Measurements from ENCODE around the gene VMP1. TPM values are rescaled to one million over a fixed set of nuclear protein-coding genes. Genes with fewer than 3 reads are reported as not detected.

The VMP1 gene
- total RNA-seq (2021), result 72.8 to 79.1 TPM (median 72.9 TPM) in 3 replicates
- Bru-seq, nascent RNA, result percentile 76 among the genes with signal in this experiment
- long read RNA-seq, experiment 1, full-length matches to known transcripts, result 231 of 272 reads
- long read RNA-seq, experiment 1, partial matches to known transcripts, result 14 of 272 reads
- long read RNA-seq, experiment 1, other reads (novel, unspliced or antisense), result 27 of 272 reads
- long read RNA-seq, experiment 2, full-length matches to known transcripts, result 49 of 83 reads
- long read RNA-seq, experiment 2, partial matches to known transcripts, result 22 of 83 reads
- long read RNA-seq, experiment 2, other reads (novel, unspliced or antisense), result 12 of 83 reads
- long read RNA-seq, experiment 3, full-length matches to known transcripts, result 315 of 395 reads
- long read RNA-seq, experiment 3, partial matches to known transcripts, result 24 of 395 reads
- long read RNA-seq, experiment 3, other reads (novel, unspliced or antisense), result 56 of 395 reads

GRCh38 chr17:59707149-59707970 is at the start of gene VMP1, which contains the start of gene PTRH2:
Gene VMP1 (plus strand): TSS chr17:59707654. CDS start chr17:59731447, 23,793 bp downstream.
Gene PTRH2 (minus strand): TSS chr17:59707430. CDS start chr17:59697978, 9,452 bp downstream.
- no peaks in the 10 kb centered on the region for H3K27me3 Mint-ChIP-seq (ENCODE audit: low read depth)
- peak; percentile 99 for ATAC-seq
- H3K4me3 Mint-ChIP-seq, result peak within 1 kb of the TSS; percentile 98
- peaks cover 30% of the 10 kb centered on the region for H3K4me1 Mint-ChIP-seq
- CTCF ChIA-PET, result interaction anchor here (0.8 to 2.1 kb wide), 6 partner anchors 46 to 378 kb away, joined by 3 to 12 read pairs (median 3); partner anchors contain the start of gene CLTC
- H3K27ac Mint-ChIP-seq, result peak within 1 kb of the TSS; percentile 98
- peak; percentile 98 for DNase-seq (ENCODE audit: low spot score)
- H3K9me3 Mint-ChIP-seq, result no peaks in the 10 kb centered on the region
- peaks cover 9% of the 10 kb centered on the region for H3K36me3 Mint-ChIP-seq
- POLR2A ChIA-PET, result interaction anchor here (0.7 to 1.9 kb wide), 8 partner anchors 14 to 554 kb away, joined by 3 to 10 read pairs (median 4); partner anchors contain the start of genes PRR11 and SKA2
- no peak for TF ChIP-seq TEAD4 (CRISPR knock-in tag; IDR thresholded peaks at IDR 0.05)
- TF ChIP-seq NR2C2 (CRISPR knock-in tag; IDR thresholded peaks at IDR 0.05), result peak; percentile 79
- peak; percentile 95 for TF ChIP-seq CREM (CRISPR knock-in tag; IDR thresholded peaks at IDR 0.05)
- TF ChIP-seq SP1 (CRISPR knock-in tag; conservative IDR thresholded peaks at IDR 0.05), result peak; percentile 70
- TF ChIP-seq FOXP1 (CRISPR knock-in tag; IDR thresholded peaks at IDR 0.05; ENCODE audit: borderline replicate concordance), result peak; percentile 11; the same call in 1 of the 2 replicates
- 0 out of 2 replicates have a peak, but pooled peaks have one; percentile 15 for TF ChIP-seq TEAD1 (CRISPR knock-in tag; IDR thresholded peaks at IDR 0.05)
- TF ChIP-seq OVOL2 (CRISPR knock-in tag; IDR thresholded peaks at IDR 0.05; ENCODE audit: borderline replicate concordance), result no peak
- 0 out of 2 replicates have a peak, but pooled peaks have one; percentile 15 for TF ChIP-seq MYBL2 (CRISPR knock-in tag; IDR thresholded peaks at IDR 0.05)
- no peak for TF ChIP-seq SOX15 (CRISPR knock-in tag; IDR thresholded peaks at IDR 0.05)
- TF ChIP-seq NFYB (CRISPR knock-in tag; conservative IDR thresholded peaks at IDR 0.05; ENCODE audit: low read depth), result no peak
- TF ChIP-seq FOXK1 (CRISPR knock-in tag; IDR thresholded peaks at IDR 0.05), result peak; percentile 75
- peak; percentile 79 for TF ChIP-seq GABPB1 (CRISPR knock-in tag; IDR thresholded peaks at IDR 0.05)
- peak; percentile 89 for TF ChIP-seq MAX (CRISPR knock-in tag; IDR thresholded peaks at IDR 0.05)
- TF ChIP-seq HMGXB4 (CRISPR knock-in tag; IDR thresholded peaks at IDR 0.05), result peak; percentile 68; the same call in 1 of the 2 replicates

GRCh38 chr17:59666235-59666634 is 41.2 kb upstream of the VMP1 start:
- H3K27me3 Mint-ChIP-seq (ENCODE audit: low read depth), result no peaks in the 10 kb centered on the region
- ATAC-seq, result no peak
- H3K36me3 Mint-ChIP-seq, result peaks cover 63% of the 10 kb centered on the region
- TF ChIP-seq ZNF232 (CRISPR knock-in tag; IDR thresholded peaks at IDR 0.05) (no peak), ETV6 (CRISPR knock-in tag; IDR thresholded peaks at IDR 0.05) (no peak), CDX4 (CRISPR knock-in tag; IDR thresholded peaks at IDR 0.05; ENCODE audit: borderline replicate concordance) (no peak), TEAD1 (CRISPR knock-in tag; IDR thresholded peaks at IDR 0.05) (no peak), FOXP1 (CRISPR knock-in tag; IDR thresholded peaks at IDR 0.05; ENCODE audit: borderline replicate concordance) (no peak), PRDM15 (CRISPR knock-in tag; IDR thresholded peaks at IDR 0.05) (no peak), SMAD4 (CRISPR knock-in tag; IDR thresholded peaks at IDR 0.05) (no peak), ZMAT4 (CRISPR knock-in tag; IDR thresholded peaks at IDR 0.05) (no peak), ZBTB21 (CRISPR knock-in tag; IDR thresholded peaks at IDR 0.05; ENCODE audit: borderline replicate concordance) (no peak), SP1 (CRISPR knock-in tag; conservative IDR thresholded peaks at IDR 0.05) (no peak), E2F4 (CRISPR knock-in tag; IDR thresholded peaks at IDR 0.05; ENCODE audit: borderline replicate concordance, low read depth) (no peak), ZNF219 (CRISPR knock-in tag; IDR thresholded peaks at IDR 0.05; ENCODE audit: borderline replicate concordance) (no peak), JAZF1 (CRISPR knock-in tag; IDR thresholded peaks at IDR 0.05) (no peak)

More at GRCh38 chr17:59666235-59666634, 41.2 kb upstream of the VMP1 start:
- no peak overlapping the region for H3K4me3 Mint-ChIP-seq
- no peaks in the 10 kb centered on the region for H3K4me1 Mint-ChIP-seq
- ChIA-PET POLR2A (no interaction called here), CTCF (no interaction called here)
- no peaks in the 10 kb centered on the region for H3K9me3 Mint-ChIP-seq
- DNase-seq (ENCODE audit: low spot score), result no peak
- H3K27ac Mint-ChIP-seq, result no peak overlapping the region

Data from WTC11 (cell line).